OCI-LY1 (cell line): ENCODE measurements around the gene FAM229A.

Experiments used
- H2AFZ ChIP-seq: fragments of 200-600 bp; sonication (generic), shearing (Covaris generic); 2 replicates; pipeline ENCODE4 v1.6.0; 2014; ENCODE audit warnings: antibody characterized with exemption, mild to moderate bottlenecking, low read length
- H3F3A ChIP-seq: fragments of 200-600 bp; sonication (generic), shearing (Covaris generic); 2 replicates; pipeline ENCODE4 v1.6.0; 2014; ENCODE audit warnings: mild to moderate bottlenecking, antibody characterized with exemption, low read length, moderate library complexity; ENCODE audit not compliant: insufficient read depth
- H3K27ac ChIP-seq: fragments of 200-600 bp; sonication (generic); 2 replicates; pipeline ENCODE4 v1.5.1; 2014; ENCODE audit warnings: low read length, mixed run types, mild to moderate bottlenecking, low read depth; ENCODE audit not compliant: poor library complexity, severe bottlenecking
- H3K27me3 ChIP-seq: fragments of 200-600 bp; sonication (generic); 2 replicates; pipeline ENCODE4 v1.6.0; 2014; ENCODE audit warnings: antibody characterized with exemption, mild to moderate bottlenecking, low read length, moderate library complexity; ENCODE audit not compliant: insufficient read depth
- H3K36me3 ChIP-seq: fragments of 200-600 bp; sonication (generic); 2 replicates; pipeline ENCODE4 v1.6.1; 2014; ENCODE audit warnings: mild to moderate bottlenecking, antibody characterized with exemption, low read length, moderate library complexity, mixed read lengths; ENCODE audit not compliant: insufficient read depth
- H3K4me1 ChIP-seq: fragments of 200-600 bp; sonication (generic); 2 replicates; pipeline ENCODE4 v1.5.1; 2014; ENCODE audit warnings: mild to moderate bottlenecking, low read length, moderate library complexity; ENCODE audit not compliant: insufficient read depth, severe bottlenecking
- H3K4me2 ChIP-seq: fragments of 200-600 bp; sonication (generic), shearing (Covaris generic); 2 replicates; pipeline ENCODE4 v1.6.1; 2014; ENCODE audit warnings: low read length
- H3K4me3 ChIP-seq: fragments of 200-600 bp; sonication (generic); 2 replicates; pipeline ENCODE4 v1.5.1; 2014; ENCODE audit warnings: low read length, low read depth, mild to moderate bottlenecking, mixed read lengths; ENCODE audit not compliant: poor library complexity, severe bottlenecking
- H3K79me2 ChIP-seq: fragments of 200-600 bp; shearing (Covaris generic); 2 replicates; pipeline ENCODE4 v1.6.1; 2016; ENCODE audit warnings: mixed run types, low read length, mixed read lengths; ENCODE audit not compliant: insufficient read depth
- H3K9ac ChIP-seq: fragments of 200-600 bp; sonication (generic), shearing (Covaris generic); 2 replicates; pipeline ENCODE4 v1.6.1; 2014; ENCODE audit warnings: mild to moderate bottlenecking, low read length, mixed read lengths
- H3K9me2 ChIP-seq: fragments of 200-600 bp; sonication (generic), shearing (Covaris generic); 2 replicates; pipeline ENCODE4 v1.6.1; 2014; ENCODE audit warnings: low read depth, mild to moderate bottlenecking, low read length, mixed read lengths
- H3K9me3 ChIP-seq: fragments of 200-600 bp; shearing (Covaris generic); 2 replicates; pipeline ENCODE4 v1.6.1; 2014; ENCODE audit warnings: low read length, mixed read lengths
- H4K20me1 ChIP-seq: fragments of 200-600 bp; sonication (generic), shearing (Covaris generic); 2 replicates; pipeline ENCODE4 v1.6.0; 2016; ENCODE audit warnings: mild to moderate bottlenecking, low read length; ENCODE audit not compliant: insufficient read depth
- CTCF ChIP-seq: fragments of 200-600 bp; sonication (generic), shearing (Covaris generic); IDR thresholded peaks from 2 replicates; pipeline ENCODE4 v1.5.1; 2017; ENCODE audit warnings: mild to moderate bottlenecking, antibody characterized with exemption, low read length, moderate library complexity, mixed read lengths
- EZH2 ChIP-seq: fragments of 200-600 bp; sonication (generic), shearing (Covaris generic); IDR thresholded peaks from 2 replicates; pipeline ENCODE4 v1.8.0; 2017; ENCODE audit warnings: borderline replicate concordance, mixed run types, mild to moderate bottlenecking, antibody characterized with exemption, low read length, moderate library complexity, mixed read lengths

FAM229A gene

DNA sequence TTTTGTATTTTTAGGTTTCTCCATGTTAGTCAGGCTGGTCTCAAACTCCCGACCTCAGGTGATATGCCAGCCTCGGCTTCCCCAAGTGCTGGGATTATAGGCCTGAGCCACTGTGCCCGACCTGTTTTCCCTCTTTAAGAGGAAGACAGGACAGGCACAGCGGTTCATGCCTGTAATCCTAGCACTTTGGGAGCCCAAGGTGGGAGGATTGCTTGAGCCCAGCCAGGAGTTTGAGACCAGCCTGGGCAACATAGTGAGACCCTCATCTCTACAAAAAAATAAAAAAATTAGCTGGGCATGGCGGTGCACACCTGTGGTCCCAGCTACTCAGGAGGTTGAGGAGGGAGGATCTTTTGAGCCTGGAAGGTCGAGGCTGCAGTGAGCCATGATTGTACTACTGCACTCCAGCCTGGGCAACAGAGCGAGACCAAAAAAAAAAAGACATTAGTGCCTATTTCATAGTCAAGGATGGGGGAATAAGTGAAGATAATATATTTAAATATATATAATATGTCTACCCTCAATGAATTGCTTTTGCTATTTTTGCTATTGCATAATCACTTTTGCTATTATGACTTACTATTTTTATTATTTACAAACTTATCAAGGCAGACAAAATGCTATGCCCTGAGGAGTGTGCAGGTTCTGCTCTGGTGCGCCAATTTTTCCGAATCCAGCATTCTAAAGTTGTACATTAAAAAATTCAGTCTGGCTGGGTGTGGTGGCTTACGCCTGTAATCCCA lies 44.0 kb downstream of the FAM229A start:
- Histone ChIP-seq H3K4me1 (peaks cover 90% of the 10 kb centered on the region), H3K27ac (peak overlapping the region; percentile 94), H3K36me3 (peaks cover 71% of the 10 kb centered on the region), H4K20me1 (no peaks in the 10 kb centered on the region), H3K9me2 (no peaks in the 10 kb centered on the region), H3K4me3 (no peak overlapping the region), H3K9me3 (no peaks in the 10 kb centered on the region), H3K4me2 (no peak overlapping the region), H3K27me3 (no peaks in the 10 kb centered on the region), H3K79me2 (peaks cover 15% of the 10 kb centered on the region), H2AFZ (no peak overlapping the region), H3K9ac (no peak overlapping the region), H3F3A (no peaks in the 10 kb centered on the region)
- TF ChIP-seq CTCF: no peak
- TF ChIP-seq EZH2: no peak

- Histone ChIP-seq H3K27me3 (no peaks in the 10 kb centered on the region), H3K79me2 (peaks cover 23% of the 10 kb centered on the region), H4K20me1 (no peaks in the 10 kb centered on the region), H3K4me3 (peak overlapping the region; percentile 0), H3K9ac (peak overlapping the region; percentile 47; the same call in 1 of the 2 replicates), H2AFZ (no peak overlapping the region), H3K4me2 (peak overlapping the region; percentile 82), H3K9me2 (no peaks in the 10 kb centered on the region), H3K36me3 (peaks cover 61% of the 10 kb centered on the region), H3K27ac (peak overlapping the region; percentile 94), H3K4me1 (peaks cover 81% of the 10 kb centered on the region), H3F3A (no peaks in the 10 kb centered on the region), H3K9me3 (no peaks in the 10 kb centered on the region)
- TF ChIP-seq CTCF (no peak), EZH2 (no peak)
Observed at GRCh38 chr1:32316903-32317277, 45.4 kb downstream of the FAM229A start.

GRCh38 chr1:32311709-32312393 lies 50.4 kb downstream of the FAM229A start:
- peaks cover 71% of the 10 kb centered on the region for H3K79me2 ChIP-seq
- H4K20me1 ChIP-seq: 0 out of 2 replicates have a peak, but pooled peaks cover 3% of the 10 kb centered on the region
- no peak overlapping the region; the same call in 1 of the 2 replicates for H3K4me2 ChIP-seq
- no peaks in the 10 kb centered on the region for H3K9me2 ChIP-seq
- peaks cover 85% of the 10 kb centered on the region for H3K4me1 ChIP-seq
- peak overlapping the region; percentile 78 for H3K27ac ChIP-seq
- no peaks in the 10 kb centered on the region for H3K9me3 ChIP-seq
- no peak overlapping the region; the same call in 1 of the 2 replicates for H3K9ac ChIP-seq
- H3K27me3 ChIP-seq: no peaks in the 10 kb centered on the region
- no peak overlapping the region for H3K4me3 ChIP-seq
- peaks cover 48% of the 10 kb centered on the region for H3K36me3 ChIP-seq
- H3F3A ChIP-seq: no peaks in the 10 kb centered on the region
- TF ChIP-seq CTCF (no peak), EZH2 (no peak)
- H2AFZ ChIP-seq: no peak overlapping the region
